Pulmonary artery endothelial cell (primary cell): ENCODE measurements around the gene CRYZ. TPM values are rescaled to one million over a fixed set of nuclear protein-coding genes. Genes with fewer than 3 reads are reported as not detected.
"Not testable (repeated sequence)": the region's sequence is repeated elsewhere in the genome, so short reads cannot be mapped to it uniquely, and the experiment has no call there.

Experiments
- DNase-seq: peaks from one replicate; pipeline ENCODE4 v3.0.0-alpha.2; 2011; ENCODE audit warnings: low read depth, low spot score
- total RNA-seq: library from RNA; depleted of rRNA; stranded (reverse); fragments of >200 nt; gene quantifications from 2 replicates; pipeline ENCODE4 v1.2.3, GENCODE V29; 2014

Gene CRYZ
- total RNA-seq: 19.7 and 33.9 TPM in 2 replicates

- DNase-seq: peak; percentile 73
These were observed at the start of gene CRYZ, which contains the start of gene TYW3 for GRCh38 chr1:74732960-74733603. TSS of gene CRYZ (minus strand) at chr1:74733050. CDS start at chr1:74724821, 8,229 bp downstream. TSS of gene TYW3 (plus strand) at chr1:74733152. CDS start at chr1:74733245, 93 bp downstream.

GRCh38 chr1:74780594-74780993 lies 47.7 kb upstream of the CRYZ start:
- no peak for DNase-seq

- no peak for DNase-seq
These were observed 46.9 kb upstream of the CRYZ start for GRCh38 chr1:74779750-74780149.

- no peak for DNase-seq
These were observed 44.7 kb upstream of the CRYZ start for GRCh38 chr1:74777525-74777924.

GRCh38 chr1:74775735-74776134 lies 42.9 kb upstream of the CRYZ start:
- no peak for DNase-seq

GRCh38 chr1:74773582-74773981 lies 40.7 kb upstream of the CRYZ start:
- DNase-seq: no peak

GRCh38 chr1:74772945-74773344 lies 40.1 kb upstream of the CRYZ start:
- no peak for DNase-seq

- peak; percentile 3 for DNase-seq
These were observed 39.2 kb upstream of the CRYZ start for GRCh38 chr1:74771913-74772515.

GRCh38 chr1:74767490-74767889 lies 34.6 kb upstream of the CRYZ start:
- DNase-seq: no peak

- no peak for DNase-seq
These were observed 33.7 kb upstream of the CRYZ start for GRCh38 chr1:74766579-74766978.

GRCh38 chr1:74763807-74764206 lies 31.0 kb upstream of the CRYZ start:
- DNase-seq: no peak

- not testable (repeated sequence) for DNase-seq
These were observed 23.8 kb upstream of the CRYZ start for GRCh38 chr1:74756650-74757049.

- DNase-seq: no peak
These were observed 22.6 kb upstream of the CRYZ start for GRCh38 chr1:74755475-74755874.

- no peak for DNase-seq
These were observed 20.3 kb upstream of the CRYZ start for GRCh38 chr1:74753104-74753503.

GRCh38 chr1:74748960-74749359 lies 16.1 kb upstream of the CRYZ start:
- no peak for DNase-seq

GRCh38 chr1:74745247-74745646 lies 12.4 kb upstream of the CRYZ start:
- not testable (repeated sequence) for DNase-seq

GRCh38 chr1:74740307-74740980 lies 7.6 kb upstream of the CRYZ start:
- DNase-seq: not testable (repeated sequence)

- no peak for DNase-seq
These were observed 4.5 kb upstream of the CRYZ start for GRCh38 chr1:74737333-74737732.

- peak; percentile 60 for DNase-seq
These were observed 994 bp upstream of the CRYZ start for GRCh38 chr1:74733604-74734484.

- not testable (repeated sequence) for DNase-seq
These were observed 541 bp downstream of the CRYZ start for GRCh38 chr1:74732071-74732946.
